Common myeloid progenitor, CD34-positive (primary cell): ENCODE measurements around the gene TMED9.
A peak's percentile ranks its signal among the peaks of the same experiment; 100 is the strongest.

Source experiments
- CTCF ChIA-PET: fragments of 350-600 bp; sonication (Branson Sonifier 250); formaldehyde crosslinking; loops from one replicate; lab custom pipeline; 2021; ENCODE audit warnings: antibody characterized with exemption; lab: Charles Lee
- POLR2A ChIA-PET: fragments of 350-600 bp; sonication (Branson Sonifier 250); formaldehyde crosslinking; loops from one replicate; lab custom pipeline; 2021; ENCODE audit warnings: antibody characterized with exemption; lab: Charles Lee
- DNase-seq, 3 donors: peaks; one replicate each; pipeline versions ENCODE4 v3.0.0 to v3.0.0-alpha.2; 2013
- H3K27ac ChIP-seq, 2 experiments: 1 replicate in 1 of 2; 2 replicates in 1 of 2; pipeline ENCODE4 v1.7.0; 2013; ENCODE audit warnings: inconsistent platforms in 2 of 2, low read length in 2 of 2, mild to moderate bottlenecking in 2 of 2, low read depth in 1 of 2, moderate library complexity in 1 of 2; ENCODE audit not compliant: severe bottlenecking in 2 of 2, insufficient read depth in 1 of 2, poor library complexity in 1 of 2
- H3K27me3 ChIP-seq, 5 experiments: replicated peaks in 2 of 5; 1 replicate in 3 of 5; 2 replicates in 2 of 5; pipeline versions ENCODE4 v1.6.1 to v1.7.0; 2013; ENCODE audit warnings: low read length in 4 of 5, mild to moderate bottlenecking in 2 of 5, moderate library complexity in 2 of 5, inconsistent platforms in 1 of 5; ENCODE audit not compliant: insufficient read depth in 5 of 5, control insufficient read depth in 4 of 5
- H3K36me3 ChIP-seq, 4 experiments: 1 replicate in 2 of 4; 2 replicates in 2 of 4; pipeline versions ENCODE4 v1.6.1 to v1.7.0; 2013; ENCODE audit warnings: low read length in 3 of 4, control low read depth in 1 of 4, mild to moderate bottlenecking in 1 of 4; ENCODE audit not compliant: control insufficient read depth in 4 of 4, insufficient read depth in 4 of 4
- H3K4me1 ChIP-seq, 4 experiments: 1 replicate in 3 of 4; 2 replicates in 1 of 4; pipeline versions ENCODE4 v1.6.1 to v1.7.1; 2013; ENCODE audit warnings: low read length in 3 of 4, mild to moderate bottlenecking in 3 of 4, control low read depth in 1 of 4, inconsistent platforms in 1 of 4, moderate library complexity in 1 of 4; ENCODE audit not compliant: control insufficient read depth in 4 of 4, insufficient read depth in 4 of 4; ENCODE audit errors: control extremely low read depth in 1 of 4
- H3K4me3 ChIP-seq, 7 experiments: 1 replicate in 4 of 7; 2 replicates in 3 of 7; pipeline versions ENCODE4 v1.5.1 to v1.7.0; 2013; ENCODE audit warnings: mild to moderate bottlenecking in 7 of 7, low read length in 6 of 7, moderate library complexity in 6 of 7, inconsistent platforms in 2 of 7, low read depth in 2 of 7, control low read depth in 1 of 7; ENCODE audit not compliant: insufficient read depth in 4 of 7, control insufficient read depth in 1 of 7; ENCODE audit errors: extremely low read depth in 1 of 7
- H3K9me3 ChIP-seq, 5 experiments: 1 replicate in 4 of 5; 2 replicates in 1 of 5; pipeline versions ENCODE4 v1.6.1 to v1.7.1; 2013; ENCODE audit warnings: low read length in 4 of 5, mild to moderate bottlenecking in 2 of 5, inconsistent platforms in 1 of 5, low read depth in 1 of 5, moderate library complexity in 1 of 5; ENCODE audit not compliant: control insufficient read depth in 4 of 5, insufficient read depth in 2 of 5; ENCODE audit errors: control extremely low read depth in 1 of 5
- WGBS: methylation state at CpG from one replicate; pipeline ENCODE4 v1.1.5; 2013; ENCODE audit not compliant: insufficient coverage; 5-methylcytosine and 5-hydroxymethylcytosine counted together

Gene TMED9

DNA sequence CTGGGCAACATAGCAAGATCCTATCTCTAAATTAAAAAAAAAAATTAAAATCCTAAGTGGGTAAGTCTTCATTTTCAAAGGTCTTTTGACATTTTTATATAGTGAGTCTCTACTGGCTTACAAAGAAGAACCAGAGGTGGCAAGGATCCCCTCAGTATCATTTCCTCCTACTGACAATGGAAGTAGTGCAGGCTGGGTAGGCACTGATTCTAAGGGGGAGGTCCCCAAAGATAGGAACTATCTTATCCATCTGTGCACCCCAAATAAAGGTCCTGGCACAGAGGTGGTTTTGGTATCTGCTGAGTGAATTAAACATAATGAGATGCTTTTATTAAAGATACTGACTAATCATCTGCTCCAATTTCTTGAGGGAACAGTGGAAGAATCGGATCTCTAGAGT lies 41.9 kb upstream of the TMED9 start:
- H3K4me1 ChIP-seq = peaks cover 4 to 25% (median 18%) of the 10 kb centered on the region in 4 experiments
- no peak for DNase-seq
- H3K27ac ChIP-seq = no peak overlapping the region
- no peak overlapping the region for H3K4me3 ChIP-seq
- ChIA-PET POLR2A (no interaction called here), CTCF (interaction anchor here (1.7 kb wide), 1 partner anchor 29 kb away, joined by 5 read pairs; no protein-coding TSS in a partner anchor)
- H3K36me3 ChIP-seq = peaks cover 2 to 27% (median 8%) of the 10 kb centered on the region in 4 experiments
- no peaks in the 10 kb centered on the region for H3K27me3 ChIP-seq
- WGBS = no CpG with 5 or more reads among the region's 1 CpG
- no peaks in the 10 kb centered on the region for H3K9me3 ChIP-seq

DNA sequence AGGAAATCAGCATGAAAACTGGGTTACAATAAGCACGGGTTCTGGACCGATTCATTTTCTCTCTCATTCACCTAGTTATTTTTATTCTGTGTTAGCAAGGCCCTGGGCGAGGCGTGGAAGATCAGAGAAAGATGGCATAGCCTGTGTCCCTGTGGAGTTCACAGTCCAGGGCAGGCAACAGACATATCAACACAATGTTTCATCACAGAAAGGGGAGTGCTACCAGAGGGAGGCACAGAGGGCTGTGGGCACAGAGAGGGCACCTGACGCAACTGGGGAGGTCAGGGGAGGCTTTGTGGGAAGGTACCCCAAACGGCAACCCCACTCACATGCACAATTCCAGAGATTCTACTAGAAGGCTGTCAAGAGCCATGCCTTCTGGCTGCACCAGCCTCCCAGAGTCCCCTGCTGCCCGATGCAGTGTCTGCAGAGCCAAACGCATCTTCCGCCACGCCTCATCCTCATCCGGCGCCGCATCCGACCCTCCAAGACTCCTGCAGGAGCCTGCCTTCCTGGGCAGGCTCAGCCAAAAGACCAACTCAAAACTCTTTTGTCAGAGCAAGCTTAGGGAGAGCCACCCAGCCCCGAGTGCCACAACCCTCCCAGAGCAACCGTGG lies 39.1 kb upstream of the TMED9 start:
- ChIA-PET CTCF (interaction anchor here (0.6 to 1.1 kb wide), 2 partner anchors 14 to 235 kb away, joined by 3 read pairs; no protein-coding TSS in a partner anchor), POLR2A (no interaction called here)
- no peak overlapping the region for H3K27ac ChIP-seq
- H3K27me3 ChIP-seq = no peaks in the 10 kb centered on the region
- DNase-seq = no peak
- 83% methylated on average over 11 of the region's 16 CpGs for WGBS
- H3K36me3 ChIP-seq = peaks cover 2 to 22% (median 8%) of the 10 kb centered on the region in 4 experiments
- H3K4me3 ChIP-seq = peak overlapping the region in 6 of 7 experiments; percentile 77 to 91 (median 85)
- peaks cover 4 to 30% (median 24%) of the 10 kb centered on the region in 4 experiments for H3K4me1 ChIP-seq
- H3K9me3 ChIP-seq = no peaks in the 10 kb centered on the region

DNA sequence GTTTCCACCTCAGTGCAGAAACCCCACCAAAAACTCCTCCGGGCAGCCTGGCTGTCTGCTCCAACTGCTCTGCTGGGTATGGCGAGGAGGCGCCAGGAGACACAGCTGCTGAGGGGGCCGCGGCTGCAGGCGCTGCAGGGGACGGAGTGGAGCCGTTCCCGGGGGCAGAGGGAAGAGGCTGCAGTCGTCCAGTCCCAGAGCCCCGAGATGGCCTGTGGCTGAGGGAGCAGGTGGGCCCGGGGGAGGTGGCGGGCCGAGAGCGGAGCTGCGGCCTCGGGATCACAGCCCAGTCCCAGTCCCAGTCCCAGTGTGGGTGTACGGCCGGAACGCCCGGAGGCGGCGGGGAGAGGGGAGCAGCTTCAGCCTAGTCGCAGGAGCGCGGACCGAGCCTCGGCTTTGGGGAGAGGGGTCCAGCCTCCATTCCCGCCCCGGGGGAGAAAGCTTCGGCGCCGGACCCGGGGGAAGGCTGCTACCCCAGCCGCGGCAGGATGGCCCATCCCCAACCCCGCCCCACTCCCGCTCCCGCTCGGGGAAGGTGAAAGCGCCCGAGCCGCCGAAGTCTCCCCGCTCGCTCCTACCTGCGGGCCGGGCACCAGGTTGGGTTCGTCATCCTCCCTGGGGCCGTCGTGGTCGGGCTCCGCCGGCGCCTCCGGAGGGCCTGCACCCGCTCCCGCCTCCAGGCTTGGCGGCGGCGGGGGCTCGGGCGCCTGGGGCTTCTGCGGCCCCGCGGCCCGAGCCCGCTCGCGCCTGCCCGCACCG lies 38.2 kb upstream of the TMED9 start:
- Histone ChIP-seq H3K9me3 (no peaks in the 10 kb centered on the region), H3K4me1 (peaks cover 4 to 30% (median 24%) of the 10 kb centered on the region in 4 experiments), H3K27ac (peak overlapping the region in 1 of 2 experiments; percentile 68), H3K36me3 (peaks cover 2 to 22% (median 8%) of the 10 kb centered on the region in 4 experiments), H3K4me3 (peak overlapping the region; percentile 73 to 91 (median 85)), H3K27me3 (no peaks in the 10 kb centered on the region)
- POLR2A ChIA-PET = no interaction called here
- DNase-seq = peak in 2 of 3 donors; percentile 5 to 14
- CTCF ChIA-PET = interaction anchor here (1.1 kb wide), 2 partner anchors 15 to 53 kb away, joined by 3 read pairs; no protein-coding TSS in a partner anchor
- 0% methylated on average over 51 of the region's 72 CpGs for WGBS

DNA sequence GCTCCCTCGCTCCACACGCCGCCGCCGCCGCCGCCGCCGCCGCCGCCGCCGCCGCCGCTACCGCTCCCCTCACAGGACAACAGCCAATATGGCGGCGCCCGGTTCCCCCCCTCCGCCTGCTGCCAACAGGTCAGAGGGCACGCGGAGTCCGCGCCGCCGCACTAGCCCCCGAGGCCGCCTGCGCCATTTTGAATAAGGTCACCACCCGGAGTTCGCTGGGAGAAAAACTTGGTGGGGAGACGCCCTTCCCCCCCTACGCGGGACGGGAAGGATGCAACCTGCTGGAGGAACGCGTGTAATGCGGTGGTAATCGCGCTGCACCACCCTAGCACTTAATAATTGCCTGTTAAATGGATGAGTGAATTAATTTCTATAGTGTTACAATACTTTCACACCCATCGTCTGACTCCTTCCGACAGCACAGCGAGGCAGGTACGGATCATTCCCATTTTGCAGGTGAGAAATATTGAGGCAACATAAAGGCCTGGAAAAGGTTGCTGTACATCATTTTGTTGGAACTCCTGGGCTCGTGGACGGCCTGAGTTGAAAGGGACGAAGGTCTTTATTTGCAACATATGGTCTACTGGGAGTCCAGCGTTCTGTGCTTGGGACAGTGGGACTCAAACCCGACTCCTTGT lies 37.4 kb upstream of the TMED9 start, which contains the start of gene FAM193B:
Gene FAM193B (minus strand): TSS at position 90 of the 638 bp plus-strand sequence. CDS start 105 bp downstream, outside the sequence.
- peak; percentile 93 to 96 (median 96) for DNase-seq
- ChIA-PET CTCF (interaction anchor here (1.0 to 1.1 kb wide), 3 partner anchors 8 to 53 kb away, joined by 3 read pairs; no protein-coding TSS in a partner anchor), POLR2A (no interaction called here)
- H3K4me1 ChIP-seq = peaks cover 4 to 30% (median 24%) of the 10 kb centered on the region in 4 experiments
- no peaks in the 10 kb centered on the region for H3K27me3 ChIP-seq
- H3K9me3 ChIP-seq = no peaks in the 10 kb centered on the region
- H3K36me3 ChIP-seq = peaks cover 0 to 22% (median 8%) of the 10 kb centered on the region in 4 experiments
- WGBS = 17% methylated on average over 28 of the region's 49 CpGs
- peak within 1 kb of the TSS; percentile 73 to 91 (median 85) for H3K4me3 ChIP-seq
- peak within 1 kb of the TSS in 1 of 2 experiments; percentile 68 for H3K27ac ChIP-seq

DNA sequence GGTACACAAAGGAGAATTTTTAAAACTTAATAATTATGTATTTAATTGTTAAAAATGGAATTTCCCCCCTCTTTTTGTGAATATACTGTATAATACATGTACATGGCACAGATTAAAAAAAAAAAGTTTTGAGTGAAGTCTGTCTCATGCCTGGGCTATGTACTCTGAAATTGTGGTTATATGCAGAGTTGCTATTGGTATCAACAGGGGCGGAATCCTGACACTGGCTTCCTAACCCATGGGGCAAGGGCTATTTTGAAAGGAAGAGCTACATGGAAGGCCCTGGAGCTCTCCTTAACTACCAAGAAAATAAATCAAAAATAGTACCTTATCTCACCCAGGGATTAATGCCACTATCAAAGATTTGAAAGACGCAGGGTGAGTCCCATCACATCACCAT lies 36.8 kb upstream of the TMED9 start:
- peak overlapping the region in 2 of 7 experiments; percentile 87 to 91 for H3K4me3 ChIP-seq
- H3K27me3 ChIP-seq = no peaks in the 10 kb centered on the region
- CTCF ChIA-PET = interaction anchor here (1.0 kb wide), 1 partner anchor 9 kb away, joined by 3 read pairs; no protein-coding TSS in a partner anchor
- POLR2A ChIA-PET = no interaction called here
- H3K36me3 ChIP-seq = peaks cover 0 to 20% (median 6%) of the 10 kb centered on the region in 4 experiments
- peaks cover 4 to 30% (median 24%) of the 10 kb centered on the region in 4 experiments for H3K4me1 ChIP-seq
- no peak for DNase-seq
- 100% methylated on average over 1 of the region's 2 CpGs for WGBS
- H3K27ac ChIP-seq = no peak overlapping the region
- H3K9me3 ChIP-seq = no peaks in the 10 kb centered on the region

DNA sequence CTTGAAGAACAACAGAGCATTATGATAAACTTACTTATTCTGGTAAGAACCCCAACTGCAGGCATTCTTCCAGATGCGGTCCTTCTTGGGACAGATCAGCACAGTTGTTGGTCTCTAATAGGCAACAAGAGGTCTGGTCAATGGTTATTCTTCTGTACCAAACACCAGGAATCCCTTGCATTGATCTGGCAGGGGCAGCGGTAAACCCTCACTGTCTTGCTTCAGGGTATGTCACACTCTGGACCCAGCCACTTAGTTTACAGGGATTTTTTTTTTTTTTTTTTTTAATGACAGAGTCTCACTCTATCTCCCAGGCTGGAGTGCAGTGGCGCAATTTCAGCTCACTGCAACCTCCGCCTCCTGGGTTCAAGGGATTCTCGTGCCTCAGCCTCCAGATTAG lies 36.3 kb upstream of the TMED9 start:
- Histone ChIP-seq H3K36me3 (peaks cover 0 to 17% (median 4%) of the 10 kb centered on the region in 4 experiments), H3K4me1 (peaks cover 4 to 30% (median 24%) of the 10 kb centered on the region in 4 experiments), H3K9me3 (no peaks in the 10 kb centered on the region), H3K27ac (no peak overlapping the region), H3K4me3 (no peak overlapping the region), H3K27me3 (no peaks in the 10 kb centered on the region)
- POLR2A ChIA-PET = no interaction called here
- no peak for DNase-seq
- 100% methylated on average over 1 of the region's 5 CpGs for WGBS
- CTCF ChIA-PET = interaction anchor here (1.0 to 1.2 kb wide), 2 partner anchors 9 to 18 kb away, joined by 3 read pairs; no protein-coding TSS in a partner anchor
